GM23338 (cell line): ENCODE data around the gene ACTR6. TPM values are rescaled to one million over a fixed set of nuclear protein-coding genes. Genes with fewer than 3 reads are reported as not detected.

Experiments
- ATAC-seq: fragments of 200-7000 bp; cut with Tn5 transposase; 3 replicates; pipeline ENCODE4 v1.9.1; 2020
- DNase-seq: peaks from one replicate; pipeline ENCODE4 v3.0.0-alpha.2; 2015; ENCODE audit warnings: low spot score
- H2AFZ ChIP-seq: fragments of 200-600 bp; sonication (generic); 2 replicates; pipeline ENCODE4 v1.8.0; 2016; ENCODE audit warnings: antibody characterized with exemption, mild to moderate bottlenecking, moderate library complexity
- H3F3A ChIP-seq: fragments of 200-600 bp; sonication (generic); replicated peaks from 2 replicates; pipeline ENCODE4 v1.8.0; 2017; ENCODE audit warnings: antibody characterized with exemption, mixed run types, low read depth
- H3K27ac ChIP-seq: fragments of 200-600 bp; sonication (generic); 2 replicates; pipeline ENCODE4 v1.6.1; 2016; ENCODE audit warnings: low read depth
- H3K27me3 ChIP-seq: fragments of 200-600 bp; sonication (generic); 2 replicates; pipeline ENCODE4 v1.8.0; 2016; ENCODE audit warnings: mild to moderate bottlenecking, mixed run types, moderate library complexity; ENCODE audit not compliant: insufficient read depth
- H3K36me3 ChIP-seq: fragments of 200-600 bp; sonication (generic); 2 replicates; pipeline ENCODE4 v1.8.0; 2016; ENCODE audit warnings: mild to moderate bottlenecking; ENCODE audit not compliant: insufficient read depth
- H3K4me1 ChIP-seq: fragments of 200-600 bp; sonication (generic); 2 replicates; pipeline ENCODE4 v1.8.0; 2016; ENCODE audit warnings: mild to moderate bottlenecking, moderate library complexity; ENCODE audit not compliant: insufficient read depth
- H3K4me2 ChIP-seq: fragments of 200-600 bp; sonication (generic); 2 replicates; pipeline ENCODE4 v1.7.1; 2017; ENCODE audit warnings: mixed run types
- H3K4me3 ChIP-seq: fragments of 200-600 bp; sonication (generic); 2 replicates; pipeline ENCODE4 v1.6.1; 2016; ENCODE audit warnings: mixed run types
- H3K79me2 ChIP-seq: fragments of 200-600 bp; sonication (generic); replicated peaks from 2 replicates; pipeline ENCODE4 v1.8.0; 2017; ENCODE audit warnings: mild to moderate bottlenecking; ENCODE audit not compliant: insufficient read depth
- H3K9me2 ChIP-seq: fragments of 200-600 bp; sonication (generic); 2 replicates; pipeline ENCODE4 v1.8.0; 2017; ENCODE audit not compliant: insufficient read depth
- H4K20me1 ChIP-seq: fragments of 200-600 bp; sonication (generic); replicated peaks from 2 replicates; pipeline ENCODE4 v1.8.0; 2017; ENCODE audit warnings: mild to moderate bottlenecking; ENCODE audit not compliant: insufficient read depth
- H3K27ac Mint-ChIP-seq: 2 replicates; pipeline ENCODE4 v1.8.0; 2020; ENCODE audit warnings: inconsistent platforms, mild to moderate bottlenecking, moderate library complexity, mixed read lengths
- H3K27me3 Mint-ChIP-seq: 3 replicates; pipeline ENCODE4 v1.8.0; 2022; ENCODE audit warnings: low read depth, mild to moderate bottlenecking, moderate library complexity, mixed read lengths, inconsistent platforms; ENCODE audit not compliant: insufficient read depth, poor library complexity
- H3K36me3 Mint-ChIP-seq: 3 replicates; pipeline ENCODE4 v1.8.0; 2021; ENCODE audit warnings: low read depth, mild to moderate bottlenecking, inconsistent platforms, moderate library complexity, mixed read lengths
- H3K4me1 Mint-ChIP-seq: 3 replicates; pipeline ENCODE4 v1.8.0; 2020; ENCODE audit warnings: mild to moderate bottlenecking, inconsistent platforms, mixed read lengths
- H3K4me3 Mint-ChIP-seq: 3 replicates; pipeline ENCODE4 v1.8.0; 2021; ENCODE audit warnings: moderate library complexity, mild to moderate bottlenecking, inconsistent platforms, mixed read lengths
- H3K9me3 Mint-ChIP-seq: 3 replicates; pipeline ENCODE4 v1.8.0; 2020; ENCODE audit warnings: moderate library complexity, mild to moderate bottlenecking, inconsistent platforms, mixed read lengths
- CREB1 ChIP-seq: fragments of 250-450 bp; sonication (Bioruptor Pico); IDR thresholded peaks from 2 replicates; pipeline ENCODE4 v1.5.0; 2020; ENCODE audit warnings: low read depth, mild to moderate bottlenecking, moderate library complexity
- CTCF ChIP-seq, 2 experiments: fragments of 200-600 bp in 1 of 2; sonication (generic) in 1 of 2; conservative IDR thresholded peaks; 2 replicates each; pipeline versions ENCODE4 v1.5.1 to v1.6.1; 2016 to 2017; ENCODE audit warnings: antibody characterized with exemption in 2 of 2, low read depth in 2 of 2, mild to moderate bottlenecking in 2 of 2, moderate library complexity in 1 of 2
- ETS1 ChIP-seq: IDR thresholded peaks from 2 replicates; pipeline ENCODE4 v1.6.1; 2016; ENCODE audit warnings: antibody characterized with exemption
- EZH2 ChIP-seq: fragments of 200-600 bp; sonication (generic); IDR thresholded peaks from one replicate; pipeline ENCODE4 v1.8.0; 2017; ENCODE audit warnings: antibody characterized with exemption, mild to moderate bottlenecking, low read depth; ENCODE audit not compliant: unreplicated experiment
- EZH2phosphoT487 ChIP-seq: fragments of 200-600 bp; sonication (generic); IDR thresholded peaks from one replicate; pipeline ENCODE4 v1.8.1; 2018; ENCODE audit warnings: antibody characterized with exemption; ENCODE audit not compliant: unreplicated experiment
- JUNB ChIP-seq: IDR thresholded peaks from one replicate; pipeline ENCODE4 v1.6.1; 2016; ENCODE audit warnings: antibody characterized with exemption; ENCODE audit not compliant: unreplicated experiment
- NANOG ChIP-seq: IDR thresholded peaks from 2 replicates; pipeline ENCODE4 v1.6.1; 2016; ENCODE audit warnings: antibody characterized with exemption, borderline replicate concordance
- POLR2AphosphoS5 ChIP-seq: IDR thresholded peaks from 2 replicates; pipeline ENCODE4 v1.6.1; 2016; ENCODE audit warnings: antibody characterized with exemption, low read depth
- REST ChIP-seq: IDR thresholded peaks from one replicate; pipeline ENCODE4 v1.6.1; 2018; ENCODE audit warnings: antibody characterized with exemption; ENCODE audit not compliant: unreplicated experiment
- ZNF114 ChIP-seq: fragments of 250-450 bp; sonication (Bioruptor Pico); IDR thresholded peaks from 2 replicates; pipeline ENCODE4 v1.5.0; 2020; ENCODE audit warnings: mild to moderate bottlenecking, moderate library complexity
- ZNF331 ChIP-seq: fragments of 250-450 bp; sonication (Bioruptor Pico); IDR thresholded peaks from 2 replicates; pipeline ENCODE4 v1.5.0; 2020; ENCODE audit warnings: low read depth, mild to moderate bottlenecking, moderate library complexity
- ZNF462 ChIP-seq: fragments of 250-450 bp; sonication (Bioruptor Pico); IDR thresholded peaks from 2 replicates; pipeline ENCODE4 v1.5.0; 2020; ENCODE audit warnings: mild to moderate bottlenecking, moderate library complexity
- polyA plus RNA-seq: library from polyadenylated mRNA; unstranded; fragments of >200 nt; fragmentation: Nextera tagmentation; extraction: Ambion mirVana; gene quantifications from 2 replicates; pipeline ENCODE4 v1.2.1, GENCODE V29; 2016
- total RNA-seq: library from RNA; depleted of rRNA; stranded (reverse); fragments of >200 nt; shearing (Covaris generic); gene quantifications from 2 replicates; pipeline ENCODE4 v1.2.3, GENCODE V29; 2014

The ACTR6 gene
- total and polyA plus RNA-seq, 2 experiments from 2014 or later, result 30.1 to 42.5 TPM

- Histone ChIP-seq H4K20me1 (0 out of 2 replicates have a peak, but pooled peaks cover 3% of the 10 kb centered on the region), H3K36me3 (no peaks in the 10 kb centered on the region), H3K9me2 (no peaks in the 10 kb centered on the region), H3F3A (no peaks in the 10 kb centered on the region), H3K27me3 (no peaks in the 10 kb centered on the region), H2AFZ (no peak overlapping the region), H3K4me3 (no peak overlapping the region), H3K4me1 (no peaks in the 10 kb centered on the region), H3K4me2 (no peak overlapping the region), H3K27ac (no peak overlapping the region), H3K79me2 (peaks cover 5% of the 10 kb centered on the region; the same call in 1 of the 2 replicates)
- H3K27ac Mint-ChIP-seq, result no peak overlapping the region
- peaks cover 24% of the 10 kb centered on the region for H3K36me3 Mint-ChIP-seq
- no peak overlapping the region for H3K4me3 Mint-ChIP-seq
- ATAC-seq, result no peak
- peaks cover 2% of the 10 kb centered on the region for H3K27me3 Mint-ChIP-seq
- DNase-seq, result no peak
- H3K9me3 Mint-ChIP-seq, result peaks cover 2% of the 10 kb centered on the region; the same call in 1 of the 3 replicates
- H3K4me1 Mint-ChIP-seq, result peaks cover 6% of the 10 kb centered on the region
- no peak for TF ChIP-seq ETS1
- no peak for TF ChIP-seq EZH2phosphoT487
- no peak for TF ChIP-seq ZNF114 (CRISPR knock-in tag)
- TF ChIP-seq EZH2, result no peak
- TF ChIP-seq ZNF462 (CRISPR knock-in tag), result no peak
- TF ChIP-seq NANOG, result no peak
- no peak for TF ChIP-seq ZNF331 (CRISPR knock-in tag)
- TF ChIP-seq POLR2AphosphoS5, result no peak
- no peak for TF ChIP-seq CTCF (conservative IDR thresholded peaks at IDR 0.05; ENCODE audit: low read depth in 2 of 2)
- no peak for TF ChIP-seq JUNB
- TF ChIP-seq CREB1 (CRISPR knock-in tag), result no peak
- no peak for TF ChIP-seq REST
Observed at GRCh38 chr12:100187068-100187467, 13.5 kb upstream of the ACTR6 start.
